Stimulated activated CD8-positive, alpha-beta memory T cell treated with anti-CD3 and anti-CD28 coated beads, Interleukin-4, amount 100 ng/mL, for 48 hours (primary cell): ENCODE results near the gene PARD3B.

Experiments used
- DNase-seq: peaks from one replicate; pipeline ENCODE4 v3.0.0-alpha.2; 2020

PARD3B gene

GRCh38 chr2:204776781-204777559 lies 231.7 kb downstream of the PARD3B start:
- no peak for DNase-seq

GRCh38 chr2:204779771-204780170 lies 234.5 kb downstream of the PARD3B start:
- DNase-seq, result no peak

DNA sequence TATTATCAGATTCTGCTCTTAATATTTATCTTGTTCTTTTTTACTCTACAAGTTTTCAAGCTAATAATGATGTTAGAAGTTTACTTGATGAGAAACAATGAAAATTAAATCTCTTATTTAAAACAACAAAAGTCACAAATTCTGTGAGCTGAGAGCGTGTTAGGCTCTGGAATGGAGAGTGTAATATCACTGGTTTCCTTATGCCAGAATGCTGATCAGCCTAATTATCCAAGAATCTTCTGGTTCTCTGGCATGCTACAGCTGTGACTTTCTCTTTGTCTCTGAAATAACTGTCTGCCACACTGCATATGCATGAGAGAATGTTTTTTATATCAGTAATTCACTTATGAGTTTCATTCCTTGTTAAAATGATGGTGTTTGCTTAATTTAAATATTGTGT lies 236.7 kb downstream of the PARD3B start:
- no peak for DNase-seq

DNA sequence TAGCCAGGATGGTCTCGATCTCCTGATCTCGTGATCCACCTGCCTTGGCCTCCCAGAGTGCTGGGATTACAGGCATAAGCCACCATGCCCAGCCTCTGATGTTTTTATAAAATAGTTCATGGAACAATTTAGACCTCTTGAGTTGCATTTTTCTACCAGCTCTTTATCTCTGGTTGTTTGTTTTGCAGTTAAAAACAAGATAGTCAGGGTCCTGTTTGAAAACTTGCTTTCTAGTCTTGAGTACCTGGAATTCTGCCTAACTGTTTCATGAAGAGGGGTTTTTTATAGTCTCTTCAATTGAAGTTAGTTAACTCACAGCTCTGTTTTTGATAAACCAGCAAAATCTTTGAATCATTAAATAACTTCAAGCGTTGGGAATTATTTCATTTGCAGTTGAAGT lies 244.8 kb downstream of the PARD3B start:
- no peak for DNase-seq

- DNase-seq, result no peak
These were observed 246.0 kb downstream of the PARD3B start for GRCh38 chr2:204791230-204791629.

DNA sequence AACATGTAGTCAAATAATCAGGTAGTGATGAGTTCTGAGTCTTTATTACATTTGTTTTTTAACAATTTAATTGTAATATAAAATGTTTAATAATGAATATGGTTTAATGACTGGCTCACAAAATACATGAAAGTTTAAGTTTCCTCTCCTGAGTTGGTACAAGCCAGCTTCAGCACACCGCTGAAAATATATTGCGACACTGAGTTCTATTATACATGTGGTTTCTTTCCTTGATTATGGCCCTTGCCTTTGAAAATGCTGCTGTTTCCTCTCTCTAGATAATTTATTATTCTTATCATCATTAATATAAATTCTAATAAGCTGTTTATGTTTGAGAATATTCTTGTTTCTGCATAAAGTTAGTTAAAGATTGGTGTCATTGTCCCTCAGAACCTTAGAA lies 249.3 kb downstream of the PARD3B start:
- no peak for DNase-seq

- DNase-seq, result no peak
These were observed 249.9 kb downstream of the PARD3B start for GRCh38 chr2:204795156-204795555.

- DNase-seq, result no peak
These were observed 251.3 kb downstream of the PARD3B start for GRCh38 chr2:204796581-204796980.

DNA sequence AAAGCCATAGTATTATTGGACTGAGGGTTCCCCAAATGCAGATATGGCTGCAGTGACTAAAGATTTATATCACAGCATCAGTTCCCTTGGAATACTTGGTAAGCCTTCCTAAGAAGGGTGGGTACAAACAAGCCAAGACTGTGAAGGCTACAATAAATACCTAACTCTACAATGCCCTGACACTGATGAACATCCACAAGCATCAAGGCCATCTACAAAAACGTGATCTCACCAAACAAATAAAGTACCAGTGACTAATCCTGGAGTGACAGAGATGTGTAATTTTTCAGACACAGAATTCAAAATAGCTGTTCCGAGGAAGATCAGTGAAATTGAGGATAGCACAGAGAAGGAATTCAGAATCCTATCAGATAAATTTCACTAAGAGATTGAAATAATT lies 254.5 kb downstream of the PARD3B start:
- DNase-seq, result no peak

- no peak for DNase-seq
These were observed 263.2 kb downstream of the PARD3B start for GRCh38 chr2:204808494-204808893.

GRCh38 chr2:204824751-204825453 lies 279.6 kb downstream of the PARD3B start:
- no peak for DNase-seq

- DNase-seq, result no peak
These were observed 280.4 kb downstream of the PARD3B start for GRCh38 chr2:204825681-204826080.

DNA sequence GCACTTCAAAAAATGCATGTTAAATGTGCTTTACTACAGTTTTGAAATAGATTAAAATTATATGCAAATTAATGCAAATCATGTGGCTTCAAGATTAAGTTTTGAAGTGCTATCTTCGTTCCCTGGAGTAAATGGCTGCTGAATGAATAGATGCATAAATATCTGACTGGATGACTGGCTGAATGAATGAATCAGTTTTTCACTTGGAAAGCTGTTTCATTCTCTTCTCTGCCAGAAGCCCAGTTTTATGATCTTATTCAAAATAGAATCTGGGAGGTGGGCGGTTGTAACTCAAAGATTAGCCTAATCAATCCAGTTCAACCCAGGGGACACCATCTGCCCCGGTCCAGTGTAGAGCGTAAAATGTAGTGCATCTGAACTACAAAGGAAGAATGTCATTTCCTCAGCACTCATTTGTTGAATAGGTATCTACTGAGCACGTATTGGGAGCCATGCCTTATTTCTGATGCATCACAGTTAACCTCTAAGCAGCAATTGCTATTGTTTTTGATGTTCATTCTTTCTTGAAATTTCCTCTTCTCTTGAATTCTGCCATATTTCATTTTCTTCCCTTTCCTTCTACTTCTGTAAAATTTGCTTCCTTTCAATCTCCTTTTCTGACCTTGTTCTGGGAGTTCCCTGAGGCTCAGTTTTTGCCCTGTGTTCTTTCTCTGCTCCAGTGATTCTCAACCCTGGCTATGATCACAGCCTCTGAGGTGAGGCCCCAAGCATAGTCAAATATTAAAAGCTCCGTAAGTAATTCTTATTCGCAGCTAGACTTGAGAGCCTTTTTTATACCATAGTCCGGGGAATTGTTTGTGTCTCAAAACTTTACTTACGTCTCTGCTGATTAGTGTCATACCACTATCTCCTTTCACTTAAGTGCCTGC lies 282.7 kb downstream of the PARD3B start:
- no peak for DNase-seq

- DNase-seq, result no peak
These were observed 289.6 kb downstream of the PARD3B start for GRCh38 chr2:204834716-204835384.

DNA sequence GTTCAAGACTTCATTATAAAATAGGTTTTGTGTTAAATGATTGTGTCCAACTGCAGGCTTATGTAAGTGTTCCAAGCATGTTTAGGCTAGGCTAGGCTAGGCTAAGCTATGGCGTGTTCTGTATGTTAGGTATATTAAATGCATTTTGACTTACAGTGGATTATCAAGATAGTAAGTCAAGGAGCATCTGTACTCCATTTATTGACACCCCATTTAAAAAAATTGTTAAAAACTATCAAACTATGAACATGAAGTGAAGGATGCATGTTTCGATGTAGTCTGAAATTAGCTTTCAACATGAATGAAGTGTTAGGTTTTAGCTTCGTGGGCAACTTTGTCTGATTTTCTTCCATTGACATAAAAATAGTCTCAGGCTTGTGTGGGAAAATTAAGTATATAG lies 290.5 kb downstream of the PARD3B start:
- no peak for DNase-seq

DNA sequence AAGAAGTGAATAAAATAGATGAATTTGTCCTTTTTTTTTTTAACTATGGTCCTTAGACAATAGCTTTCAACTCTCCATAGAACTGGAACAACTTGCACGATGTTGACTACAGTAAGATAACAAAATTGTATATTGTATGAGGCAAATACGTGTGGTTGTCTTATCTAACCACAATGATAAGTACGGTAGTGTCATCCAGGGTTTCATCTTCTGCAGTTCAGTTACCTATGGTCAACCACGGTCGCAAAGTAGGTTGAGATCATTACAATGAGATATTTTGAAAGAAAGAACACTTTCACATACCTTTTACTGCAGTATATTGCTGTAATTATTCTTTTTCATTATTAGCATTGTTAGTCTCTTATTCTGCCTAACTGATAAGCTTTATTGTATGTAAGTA lies 295.2 kb downstream of the PARD3B start:
- DNase-seq, result no peak

DNA sequence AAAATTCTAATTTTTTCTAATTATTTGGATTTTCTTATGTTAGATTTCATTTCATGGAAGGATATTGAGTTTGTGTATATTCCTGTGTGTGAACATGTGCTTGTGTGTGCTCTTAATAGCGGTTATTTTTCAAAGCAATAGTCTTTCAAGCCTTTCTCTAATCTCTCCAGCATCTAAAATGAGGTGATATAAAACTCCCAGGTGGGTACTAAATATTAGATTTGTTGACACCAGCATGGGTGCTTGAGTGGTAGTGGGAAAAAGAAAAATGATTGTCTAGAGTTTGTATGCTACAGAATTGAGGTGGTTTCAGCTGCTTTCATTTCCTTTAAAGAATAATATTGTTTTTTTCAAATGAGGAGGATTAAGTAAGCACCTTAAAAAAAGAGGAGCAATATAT lies 296.8 kb downstream of the PARD3B start:
- DNase-seq, result no peak

DNA sequence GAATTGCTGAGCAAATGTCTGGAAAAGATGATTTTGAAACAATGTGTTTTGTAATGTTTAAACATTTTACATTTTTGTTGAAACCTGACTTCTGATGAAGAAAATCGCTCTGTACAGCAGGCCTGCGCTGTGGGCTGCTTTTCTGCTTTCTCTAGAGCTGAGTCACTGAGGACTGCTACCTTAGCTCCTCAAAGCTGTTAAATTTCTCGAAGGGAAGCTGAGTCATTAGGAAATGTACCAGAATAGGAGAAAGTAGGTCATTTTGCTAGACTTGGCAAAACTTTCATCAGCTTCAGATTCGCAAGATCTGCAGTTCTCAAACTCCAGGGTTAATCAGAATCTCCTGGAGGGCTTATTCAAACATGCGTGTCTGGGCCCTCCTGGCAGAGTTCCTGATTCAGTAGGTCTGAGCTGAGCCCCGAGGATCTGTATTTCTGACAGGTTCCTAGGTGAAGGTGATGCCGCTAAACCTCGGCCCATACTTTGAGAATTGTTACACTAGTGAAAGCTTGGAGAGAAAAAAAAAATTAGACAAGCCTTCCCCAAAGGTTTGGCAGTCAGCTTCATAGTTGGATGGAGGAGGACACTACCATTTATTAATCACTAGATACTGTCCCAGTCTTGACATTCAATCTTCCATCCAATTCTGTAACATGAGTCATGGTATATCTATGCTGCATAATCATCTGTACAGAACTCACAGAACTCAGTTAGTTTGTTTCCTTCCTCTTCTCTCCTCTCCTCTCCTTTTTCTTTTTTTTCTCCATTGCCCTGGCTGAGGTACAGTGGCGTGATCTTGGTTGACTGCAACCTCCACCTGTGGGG lies 297.6 kb downstream of the PARD3B start:
- no peak for DNase-seq

DNA sequence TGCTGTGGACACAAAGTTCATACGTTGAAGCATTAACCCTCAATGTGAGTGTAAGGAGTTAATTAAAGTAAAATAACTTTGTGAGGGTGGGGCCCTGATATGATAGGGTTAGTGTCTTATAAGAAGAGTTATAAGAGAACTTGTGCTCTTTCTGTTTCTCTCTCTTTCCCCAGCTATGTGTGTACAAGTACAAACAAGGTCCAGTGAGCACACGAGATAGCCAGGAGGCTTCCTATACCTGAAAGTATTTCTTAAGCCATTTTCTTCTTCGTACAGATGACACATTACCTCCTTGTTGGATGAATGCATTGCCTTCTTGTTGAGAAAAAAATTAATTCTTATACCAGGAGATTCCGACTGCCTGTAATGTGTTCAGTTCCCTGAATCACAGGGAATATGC lies 301.2 kb downstream of the PARD3B start:
- DNase-seq, result no peak

DNA sequence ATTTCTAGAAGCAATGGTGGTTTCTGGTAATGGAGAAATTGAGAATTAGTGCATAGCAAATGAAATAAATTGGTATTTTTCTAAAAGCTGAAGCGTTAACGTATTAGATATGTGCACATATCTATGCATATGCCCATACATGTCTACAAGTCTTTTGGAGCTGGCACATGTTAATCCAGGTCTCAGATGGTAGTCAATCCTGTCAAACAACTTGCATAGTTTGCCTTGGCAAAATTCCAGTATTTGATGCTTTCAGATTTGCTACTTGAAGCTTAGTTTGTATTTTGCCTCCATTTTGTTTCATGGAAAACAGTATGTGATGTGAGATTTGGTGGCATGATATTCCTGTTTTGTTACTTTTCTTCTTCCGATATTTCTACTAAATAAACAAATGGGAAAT lies 304.6 kb downstream of the PARD3B start:
- DNase-seq, result no peak

DNA sequence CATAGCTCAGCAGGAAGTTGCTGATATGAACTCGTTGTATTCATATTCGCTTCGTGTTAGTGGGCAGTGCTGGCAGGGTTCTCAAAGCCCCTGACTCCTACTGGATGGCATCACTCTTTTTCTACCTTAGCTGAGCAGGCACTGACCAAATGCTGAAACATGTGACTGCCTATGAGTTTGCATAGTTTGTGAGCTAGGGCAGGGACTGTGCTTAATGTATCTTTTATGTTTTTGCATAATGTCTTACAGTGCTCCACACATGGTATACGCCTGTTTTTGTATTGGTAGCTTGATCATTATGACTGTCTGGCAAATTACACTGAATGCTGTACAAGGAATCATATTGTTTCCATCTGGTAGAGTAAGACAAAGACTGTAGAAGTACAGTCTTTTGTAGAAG lies 305.3 kb downstream of the PARD3B start:
- DNase-seq, result no peak

DNA sequence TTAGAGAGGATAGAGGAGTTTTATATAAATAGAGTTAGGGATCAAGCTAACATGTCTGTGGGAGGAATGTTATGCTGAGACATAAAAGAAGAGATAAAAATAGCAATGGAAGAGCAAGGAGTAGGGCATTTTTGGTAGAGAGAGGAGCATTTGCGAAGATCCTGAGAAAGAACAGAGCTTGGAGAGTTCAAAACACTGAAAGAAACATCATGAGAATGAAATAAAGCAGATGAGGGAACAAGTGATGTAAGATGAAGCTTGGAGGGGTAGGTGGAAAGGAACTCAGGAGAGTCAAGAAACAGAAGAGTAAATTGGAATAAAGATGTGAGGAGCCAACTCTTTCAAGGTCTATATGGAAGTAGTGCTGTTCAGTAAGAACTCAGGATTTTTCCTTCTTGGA lies 308.6 kb downstream of the PARD3B start:
- no peak for DNase-seq
